Left ventricle myocardium inferior (tissue), 1 donor: Measurements from ENCODE around the gene ZNF423. TPM values are rescaled to one million over a fixed set of nuclear protein-coding genes. Genes with fewer than 3 reads are reported as not detected.
A peak's percentile ranks its signal among the peaks of the same experiment; 100 is the strongest.

Experiments
- DNase-seq: peaks from one replicate; pipeline ENCODE4 v3.0.0-alpha.2; 2020
- H3K27ac ChIP-seq: fragments of 200-600 bp; replicated peaks from 2 replicates; pipeline ENCODE4 v1.8.0; 2021
- H3K27me3 ChIP-seq: fragments of 200-600 bp; 2 replicates; pipeline ENCODE4 v1.8.0; 2021; ENCODE audit warnings: low read depth
- H3K36me3 ChIP-seq: fragments of 200-600 bp; 2 replicates; pipeline ENCODE4 v1.8.0; 2021
- H3K4me1 ChIP-seq: fragments of 200-600 bp; 2 replicates; pipeline ENCODE4 v1.8.0; 2021
- H3K4me3 ChIP-seq: fragments of 200-600 bp; 2 replicates; pipeline ENCODE4 v1.8.0; 2021; ENCODE audit warnings: mild to moderate bottlenecking, moderate library complexity
- H3K9me3 ChIP-seq: fragments of 200-600 bp; replicated peaks from 2 replicates; pipeline ENCODE4 v1.8.0; 2021
- CTCF ChIP-seq: fragments of 200-600 bp; IDR thresholded peaks from 2 replicates; pipeline ENCODE4 v1.8.0; 2021; ENCODE audit warnings: antibody characterized with exemption, mild to moderate bottlenecking, borderline replicate concordance
- intact Hi-C: fragments of 100-400 bp; cut with micrococcal nuclease; formaldehyde crosslinking; loops from one replicate; pipeline ENCODE4 v1.11.0; 2022
- total RNA-seq: library from RNA; stranded (reverse); fragmentation: NEBNext Ultra II Directional; extraction: Animal tissue kit (Norgen Biotek cat#: 25700); gene quantifications from one replicate; pipeline ENCODE4 v1.2.1, GENCODE V29; 2021
- donor health status: DM: no; HTN: yes; CAD: no; lungs with severe emphysema.

Gene ZNF423
- total RNA-seq, 1 donor from 2014 or later: 8.6 TPM

GRCh38 chr16:49740256-49740655 is 115.7 kb downstream of the ZNF423 start:
- H3K27me3 ChIP-seq: no peaks in the 10 kb centered on the region
- H3K9me3 ChIP-seq: no peaks in the 10 kb centered on the region
- no peak overlapping the region for H3K27ac ChIP-seq
- no peak overlapping the region for H3K4me3 ChIP-seq
- no peaks in the 10 kb centered on the region for H3K4me1 ChIP-seq
- H3K36me3 ChIP-seq: no peaks in the 10 kb centered on the region
- DNase-seq: no peak
- intact Hi-C loops: no loop called here
- no peak for TF ChIP-seq CTCF

GRCh38 chr16:49739381-49739780 is 116.5 kb downstream of the ZNF423 start:
- Histone ChIP-seq H3K4me1 (peaks cover 4% of the 10 kb centered on the region), H3K4me3 (no peak overlapping the region), H3K36me3 (no peaks in the 10 kb centered on the region), H3K9me3 (no peaks in the 10 kb centered on the region), H3K27me3 (no peaks in the 10 kb centered on the region), H3K27ac (no peak overlapping the region)
- no peak for DNase-seq
- TF ChIP-seq CTCF: no peak
- intact Hi-C loops: no loop called here

- Histone ChIP-seq H3K36me3 (no peaks in the 10 kb centered on the region), H3K9me3 (no peaks in the 10 kb centered on the region), H3K4me3 (no peak overlapping the region), H3K27ac (no peak overlapping the region), H3K4me1 (peaks cover 9% of the 10 kb centered on the region), H3K27me3 (no peaks in the 10 kb centered on the region)
- no peak for TF ChIP-seq CTCF
- intact Hi-C loops: no loop called here
- DNase-seq: no peak
Observed at GRCh38 chr16:49738832-49739231, 117.1 kb downstream of the ZNF423 start.

GRCh38 chr16:49738001-49738400 is 117.9 kb downstream of the ZNF423 start:
- intact Hi-C loops: no loop called here
- no peak for DNase-seq
- Histone ChIP-seq H3K27me3 (no peaks in the 10 kb centered on the region), H3K4me3 (no peak overlapping the region), H3K9me3 (peaks cover under 1% of the 10 kb centered on the region), H3K36me3 (no peaks in the 10 kb centered on the region), H3K27ac (no peak overlapping the region), H3K4me1 (peaks cover 12% of the 10 kb centered on the region)
- TF ChIP-seq CTCF: no peak

GRCh38 chr16:49737541-49737940 is 118.4 kb downstream of the ZNF423 start:
- no peak overlapping the region for H3K27ac ChIP-seq
- TF ChIP-seq CTCF: no peak
- DNase-seq: no peak
- H3K9me3 ChIP-seq: peaks cover 5% of the 10 kb centered on the region
- H3K4me3 ChIP-seq: no peak overlapping the region
- H3K4me1 ChIP-seq: peaks cover 12% of the 10 kb centered on the region
- H3K36me3 ChIP-seq: no peaks in the 10 kb centered on the region
- H3K27me3 ChIP-seq: no peaks in the 10 kb centered on the region
- intact Hi-C loops: no loop called here

GRCh38 chr16:49734331-49734730 is 121.6 kb downstream of the ZNF423 start:
- intact Hi-C loops: no loop called here
- no peak overlapping the region for H3K4me3 ChIP-seq
- peak; percentile 58 for DNase-seq
- H3K4me1 ChIP-seq: peaks cover 12% of the 10 kb centered on the region
- peaks cover 24% of the 10 kb centered on the region for H3K9me3 ChIP-seq
- peaks cover 13% of the 10 kb centered on the region for H3K36me3 ChIP-seq
- TF ChIP-seq CTCF: no peak
- no peaks in the 10 kb centered on the region for H3K27me3 ChIP-seq
- H3K27ac ChIP-seq: no peak overlapping the region
